GM21381 (cell line): ENCODE results near the gene CDK5R2.

Source experiments
- ATAC-seq: cut with Tn5 transposase; IDR thresholded peaks from one replicate; pipeline ENCODE4 v1.9.1; 2021; ENCODE audit warnings: mild to moderate bottlenecking, moderate library complexity; ENCODE audit not compliant: unreplicated experiment

Gene CDK5R2

DNA sequence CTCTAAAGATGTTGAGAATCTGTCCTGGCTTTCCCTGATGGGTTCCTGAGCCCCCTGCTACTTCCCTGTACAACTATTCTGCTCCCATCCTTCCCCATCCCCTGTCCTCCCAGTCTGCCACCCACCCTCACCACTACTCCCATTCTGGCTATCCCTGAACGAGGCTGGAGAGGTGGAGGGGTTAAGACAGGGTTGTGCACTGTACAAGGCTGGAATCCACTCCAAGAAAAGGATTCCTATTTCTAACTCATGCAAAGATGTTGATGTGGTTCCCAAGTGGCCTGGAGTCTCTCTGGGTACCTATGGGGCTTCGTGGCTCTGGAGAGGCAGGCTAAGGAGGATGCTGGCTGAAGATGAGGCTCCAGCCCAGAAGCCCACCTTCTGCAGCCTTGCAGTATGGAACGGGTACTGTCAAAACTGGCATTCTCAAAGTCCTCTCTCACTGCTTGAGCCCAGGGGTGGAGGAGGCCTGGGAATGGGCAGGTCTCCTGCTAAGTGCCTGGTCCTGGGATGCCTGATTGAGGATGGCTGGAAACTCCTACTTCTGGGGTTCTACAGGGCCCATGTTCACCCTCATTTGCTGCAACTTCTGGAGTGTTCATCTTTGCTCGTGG, 26.8 kb downstream of the CDK5R2 start:
- no peak for ATAC-seq

DNA sequence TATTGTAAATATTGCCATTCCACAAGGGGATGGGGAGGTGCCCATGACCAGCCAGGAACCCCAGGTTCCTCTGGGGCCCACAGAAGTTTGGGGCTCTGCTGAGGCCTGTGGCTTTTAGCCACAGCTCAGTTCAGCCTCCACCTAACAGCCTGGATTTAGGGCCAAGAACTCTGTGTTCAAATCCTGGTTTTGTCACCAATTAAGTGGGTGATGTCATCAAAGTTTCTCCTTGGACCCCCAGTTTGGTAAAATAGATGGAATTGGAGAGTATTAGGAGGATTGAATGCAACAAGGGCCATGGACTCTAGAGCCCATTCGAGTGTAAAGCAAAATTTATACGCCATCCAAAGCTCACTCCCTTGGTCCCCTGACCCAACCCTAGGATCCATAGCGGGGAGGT, 28.7 kb downstream of the CDK5R2 start:
- ATAC-seq, result no peak

DNA sequence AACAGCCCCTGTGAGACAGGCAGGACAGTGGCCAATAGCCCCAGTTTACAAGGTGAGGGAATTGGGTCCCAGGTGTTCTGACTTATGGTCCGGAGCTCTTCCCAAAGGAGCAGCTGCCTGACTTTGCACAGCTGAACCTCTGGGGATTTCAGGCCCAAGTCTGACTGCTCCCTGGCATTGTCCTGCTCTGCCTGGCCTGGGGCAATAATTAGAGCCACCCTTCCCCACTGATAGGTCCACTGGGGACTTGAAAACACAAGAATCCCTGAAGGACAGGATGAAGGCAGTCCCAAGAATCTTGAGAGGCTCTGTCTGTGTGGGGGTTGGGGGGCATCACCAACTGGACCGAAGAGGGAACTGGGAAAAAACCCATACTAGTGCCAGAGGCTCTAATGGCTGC, 29.2 kb downstream of the CDK5R2 start:
- no peak for ATAC-seq

DNA sequence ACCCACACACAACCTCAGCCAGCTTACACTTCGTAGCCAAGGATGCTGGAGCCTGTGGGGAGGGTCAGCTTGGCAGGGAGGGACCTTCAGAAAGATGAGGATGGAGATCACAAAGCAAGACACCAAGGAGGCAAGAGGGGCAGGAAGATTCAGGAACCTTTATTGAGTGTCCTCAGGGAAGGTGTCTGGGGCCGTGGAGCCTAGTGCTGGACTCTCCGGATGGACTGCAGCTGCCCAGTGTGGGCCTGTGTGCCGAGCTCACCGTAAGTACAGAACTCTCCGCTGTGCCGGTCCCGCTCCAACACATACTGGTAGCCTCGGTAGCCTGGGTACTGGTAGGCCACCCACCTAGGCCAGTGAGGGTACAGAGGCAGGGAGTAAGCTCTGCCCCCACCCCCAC, 30.6 kb downstream of the CDK5R2 start:
- no peak for ATAC-seq

DNA sequence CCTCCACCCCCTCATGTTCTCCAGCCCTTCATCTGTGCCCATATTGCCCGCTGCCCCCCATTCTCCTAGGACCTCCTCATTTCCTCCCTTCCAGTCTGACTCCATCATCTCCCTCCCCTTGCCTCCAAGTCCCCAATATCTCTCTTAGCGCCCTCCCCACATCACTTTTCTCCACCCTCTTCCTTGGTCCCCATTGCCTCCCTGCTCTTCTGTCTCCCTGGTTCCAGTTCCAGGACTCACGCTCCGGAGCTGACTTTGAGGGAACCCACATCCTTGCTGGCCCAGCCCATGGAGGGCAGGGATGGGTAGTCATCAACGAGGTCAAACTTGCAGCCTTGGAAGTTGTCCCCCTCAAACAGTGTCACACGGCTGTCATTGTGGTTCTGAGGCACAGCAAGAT, 31.1 kb downstream of the CDK5R2 start:
- no peak for ATAC-seq

DNA sequence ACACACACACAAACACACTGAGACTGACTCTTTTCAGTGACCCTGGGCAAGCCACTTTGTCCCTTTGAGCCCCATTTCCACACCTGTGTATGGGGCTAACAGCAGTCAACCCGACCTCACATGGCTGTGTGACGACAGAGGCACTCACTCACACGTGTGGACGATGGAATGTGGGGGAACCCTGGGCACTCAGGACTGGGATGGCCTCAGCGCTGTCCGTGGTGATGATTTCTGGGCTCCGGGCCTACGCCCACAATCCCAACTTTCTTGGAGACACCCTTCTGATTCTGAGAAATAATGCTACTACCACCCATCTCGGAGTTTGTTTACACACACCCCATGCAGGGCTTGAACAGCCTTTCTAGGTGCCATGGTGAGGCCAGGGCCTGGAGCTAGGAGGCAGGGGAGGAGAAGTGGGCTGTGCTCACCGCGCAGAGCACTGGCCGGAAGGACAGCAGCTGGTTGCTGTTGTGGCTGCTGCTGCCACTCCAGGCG, 32.3 kb downstream of the CDK5R2 start:
- ATAC-seq, result no peak

DNA sequence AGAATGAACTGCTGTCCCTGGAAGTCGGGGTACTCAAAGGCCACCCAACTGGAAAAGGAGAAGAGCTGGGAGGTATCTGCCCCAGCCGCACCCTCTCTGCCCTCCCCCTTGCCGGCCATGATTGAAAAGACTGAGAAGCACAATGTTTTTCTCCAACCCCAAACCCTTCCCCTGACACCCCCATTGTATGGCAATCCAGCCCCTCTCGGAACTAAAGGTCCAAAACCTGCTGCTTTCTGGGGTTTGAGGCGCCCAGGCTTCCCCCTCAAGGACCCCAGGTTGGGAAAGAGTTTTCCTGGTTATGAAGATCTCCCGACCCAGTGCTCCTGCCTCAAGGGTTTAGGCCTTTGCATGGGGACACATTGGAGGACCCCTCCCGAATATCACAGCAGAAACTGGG, 32.7 kb downstream of the CDK5R2 start:
- no peak for ATAC-seq

DNA sequence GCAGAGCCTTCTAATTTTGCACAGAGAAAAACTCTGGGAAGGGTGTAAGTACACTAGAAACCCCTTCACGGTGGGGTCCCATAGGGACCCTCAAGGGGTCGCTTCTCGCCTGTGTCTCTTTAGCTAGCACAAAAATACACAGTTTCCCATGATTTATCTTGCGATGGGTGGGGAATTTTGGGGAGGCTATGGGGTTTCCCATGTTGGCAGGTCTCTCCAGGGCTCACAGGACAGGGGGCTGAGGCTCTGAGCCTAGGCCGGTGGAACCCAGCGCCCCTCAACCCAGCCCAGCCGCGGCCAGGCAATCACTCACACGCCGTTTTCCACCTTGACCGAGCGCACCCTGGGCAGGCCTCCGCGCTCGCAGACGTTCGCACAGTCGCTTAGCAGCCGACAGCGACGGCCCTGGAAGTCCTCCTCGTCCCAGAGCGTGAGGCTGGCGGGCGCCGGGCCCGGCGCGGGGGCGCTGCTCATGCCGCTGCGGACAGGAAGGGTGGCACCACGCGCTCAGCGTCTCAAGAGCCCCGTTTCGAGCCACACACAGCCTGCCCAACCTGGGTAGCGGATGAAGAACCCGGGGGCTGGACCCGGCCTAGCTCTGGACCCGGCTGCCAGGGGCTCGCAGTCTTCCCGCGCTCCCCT, 33.4 kb downstream of the CDK5R2 start:
- no peak for ATAC-seq

DNA sequence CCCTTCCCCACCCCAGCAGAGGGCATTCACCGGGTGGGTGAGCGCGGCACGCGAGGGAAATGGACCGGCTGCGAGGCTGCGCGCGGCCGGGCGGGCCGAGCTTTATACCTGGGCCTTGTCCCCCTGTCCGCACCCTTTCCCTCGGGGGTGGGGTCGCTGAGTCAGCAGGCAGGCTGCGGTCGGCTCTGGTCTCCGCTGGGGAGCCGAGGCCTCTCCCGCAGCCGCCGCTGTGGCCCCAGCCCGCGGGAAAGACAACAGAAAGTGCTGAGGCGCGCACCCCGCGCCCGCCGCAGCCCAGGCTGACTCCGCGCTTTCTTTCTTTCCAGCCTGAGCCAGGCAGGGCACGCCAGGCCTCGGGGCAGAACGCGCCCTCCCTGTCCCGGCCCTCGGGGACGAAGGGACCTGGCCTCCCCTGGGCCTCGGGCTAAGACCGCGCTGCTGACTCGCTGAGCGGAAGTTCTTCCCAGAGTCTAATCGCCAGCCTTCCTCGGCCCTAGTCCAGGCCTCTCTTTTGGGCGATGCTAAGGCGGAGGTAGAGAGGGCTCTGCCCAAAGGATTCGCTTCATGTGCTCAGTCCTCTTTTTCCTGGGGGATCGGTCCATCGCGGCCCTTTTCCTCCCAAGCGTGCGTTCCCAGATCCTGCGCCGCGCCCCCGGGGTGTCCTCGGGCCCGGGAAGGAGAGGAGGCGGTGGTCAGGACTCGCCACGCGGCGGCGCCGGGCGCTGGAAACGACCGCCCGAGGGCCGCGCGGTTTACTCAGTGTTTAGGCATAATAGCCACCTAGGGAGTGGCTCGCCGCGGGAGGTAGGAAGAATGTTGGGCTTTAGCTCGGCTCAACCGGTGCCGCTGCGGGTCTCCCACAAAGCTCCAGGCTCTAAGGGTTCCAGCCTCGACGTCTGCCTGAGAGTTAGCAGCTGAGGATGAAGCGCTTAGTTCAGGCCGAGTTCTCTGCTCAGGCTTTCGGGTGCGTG, 34.2 kb downstream of the CDK5R2 start, which contains the start of gene CRYBA2:
TSS of gene CRYBA2 (minus strand) at position 78 of the 971 bp plus-strand sequence. CDS start 246 bp downstream, outside the sequence.
- ATAC-seq, result no peak

DNA sequence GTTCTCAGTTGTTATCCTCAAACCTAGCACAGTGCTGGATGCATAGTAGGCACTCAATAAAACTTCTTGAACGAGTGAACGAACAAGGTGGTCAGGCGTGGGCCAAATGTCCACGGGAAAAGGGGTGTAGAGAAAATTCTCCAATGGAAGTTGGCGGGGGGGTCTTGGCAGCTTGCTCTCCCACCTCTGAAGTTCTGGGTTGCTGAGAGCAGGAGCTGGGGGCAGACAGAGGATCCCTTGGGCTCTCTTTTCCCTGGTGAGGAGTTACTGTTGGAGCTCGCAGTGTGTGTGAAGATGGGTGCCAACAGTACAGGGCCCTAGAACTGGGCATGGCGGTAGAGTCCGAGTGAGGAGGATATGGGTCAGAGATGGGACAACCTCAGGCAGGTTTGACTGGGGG, 36.1 kb downstream of the CDK5R2 start:
- ATAC-seq, result no peak

DNA sequence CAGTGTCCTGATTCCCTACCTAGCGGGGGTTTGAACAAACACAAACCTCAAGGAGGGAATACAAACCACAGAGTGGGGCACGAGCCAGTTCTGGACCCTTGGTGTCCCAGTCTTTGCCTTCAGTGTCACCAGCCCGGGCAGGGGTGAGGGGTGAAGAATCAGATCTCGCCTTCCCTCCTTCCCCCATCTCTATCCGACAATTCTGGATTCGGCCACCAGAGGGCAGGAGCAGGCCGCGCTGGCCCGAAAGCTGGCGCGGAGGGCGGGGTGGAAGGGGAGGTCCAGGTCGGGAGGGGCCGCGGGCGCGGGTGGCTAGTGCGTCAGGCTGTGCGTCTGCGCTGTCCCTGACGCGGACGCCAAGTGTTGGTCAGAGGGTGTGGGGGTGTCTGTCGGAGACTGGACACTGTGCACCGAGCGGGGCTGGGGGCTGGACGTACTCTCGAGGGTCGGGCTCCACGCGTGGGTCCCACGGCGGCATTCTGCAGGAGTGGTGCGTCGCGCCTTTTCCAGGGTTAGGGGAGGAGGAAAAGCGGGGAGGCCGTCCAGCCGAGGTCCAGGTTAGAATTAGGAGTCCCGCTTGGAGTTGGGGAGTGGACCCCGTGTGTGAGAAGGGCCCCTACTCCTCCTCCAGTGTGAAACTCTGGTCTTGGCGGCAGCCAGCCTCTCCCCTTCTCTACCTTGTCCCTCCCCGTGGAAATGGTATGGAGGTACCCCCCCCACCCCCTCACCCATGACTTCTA, 36.7 kb downstream of the CDK5R2 start:
- no peak for ATAC-seq

DNA sequence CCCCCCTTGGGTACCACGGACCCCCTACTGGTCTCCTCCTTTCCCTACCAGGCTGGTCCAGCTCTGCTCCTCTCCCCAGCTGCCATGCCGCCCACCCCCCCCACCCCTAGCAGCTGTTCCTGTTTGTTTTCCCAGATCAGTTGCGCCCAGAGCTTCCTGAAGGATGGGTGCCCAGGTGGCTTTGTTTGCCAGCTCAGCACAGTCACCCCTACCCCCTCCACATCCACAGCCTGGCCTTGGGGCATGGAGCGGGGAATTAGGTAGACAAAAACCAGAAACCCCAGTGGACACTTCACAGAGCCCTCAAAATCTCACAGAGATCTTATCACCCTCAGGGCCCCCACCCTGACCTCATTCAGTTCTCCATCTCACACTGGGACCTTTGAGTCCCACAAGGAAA, 37.5 kb downstream of the CDK5R2 start:
- ATAC-seq, result no peak

DNA sequence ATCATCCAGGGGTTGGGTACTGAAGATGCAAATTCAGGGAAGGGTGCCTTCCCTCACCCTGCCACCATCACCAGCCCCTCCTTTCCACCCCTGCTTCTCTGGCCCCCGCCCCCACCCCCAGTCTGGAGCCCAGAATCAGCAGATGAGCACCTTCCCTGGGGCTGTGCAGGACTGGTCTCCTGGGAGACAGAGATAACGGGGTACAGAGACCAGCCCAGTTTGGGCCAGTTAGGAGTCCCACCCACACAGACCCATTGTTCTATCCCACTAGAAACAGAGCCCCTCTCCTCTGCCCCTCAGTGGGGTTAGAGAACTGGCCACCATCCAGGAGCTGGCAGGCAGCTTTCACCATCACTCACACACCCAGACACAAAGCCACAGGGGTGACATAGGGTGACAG, 38.3 kb downstream of the CDK5R2 start:
- no peak for ATAC-seq

DNA sequence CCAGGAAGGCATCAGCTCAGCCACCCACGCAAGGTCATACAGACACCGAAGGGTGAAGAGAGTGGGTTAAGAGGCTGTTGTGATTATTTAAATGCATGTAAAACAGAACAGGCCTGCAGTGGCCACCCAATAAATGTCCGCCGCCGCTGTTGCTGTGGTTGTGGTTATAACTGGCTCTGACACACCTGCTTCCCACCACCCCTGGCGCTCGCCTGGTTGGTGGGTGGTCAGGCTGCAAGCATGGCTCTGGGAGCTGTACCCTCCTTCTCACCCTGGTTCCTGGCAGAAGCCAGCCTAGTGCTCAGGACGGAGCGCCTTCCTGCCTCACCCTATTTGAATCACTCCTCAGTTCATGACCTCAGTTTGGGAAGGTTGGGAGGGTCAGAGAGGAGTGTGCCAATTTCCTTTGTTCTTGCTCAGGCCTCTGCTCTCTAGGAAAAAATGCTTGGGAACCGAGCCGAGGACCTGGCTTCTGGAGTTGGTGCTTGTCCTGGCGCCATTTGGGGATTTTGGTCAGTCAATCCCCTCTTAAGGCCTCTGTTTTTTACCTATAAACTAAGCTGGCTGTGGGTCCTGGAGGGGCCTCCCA, 39.0 kb downstream of the CDK5R2 start:
- no peak for ATAC-seq

DNA sequence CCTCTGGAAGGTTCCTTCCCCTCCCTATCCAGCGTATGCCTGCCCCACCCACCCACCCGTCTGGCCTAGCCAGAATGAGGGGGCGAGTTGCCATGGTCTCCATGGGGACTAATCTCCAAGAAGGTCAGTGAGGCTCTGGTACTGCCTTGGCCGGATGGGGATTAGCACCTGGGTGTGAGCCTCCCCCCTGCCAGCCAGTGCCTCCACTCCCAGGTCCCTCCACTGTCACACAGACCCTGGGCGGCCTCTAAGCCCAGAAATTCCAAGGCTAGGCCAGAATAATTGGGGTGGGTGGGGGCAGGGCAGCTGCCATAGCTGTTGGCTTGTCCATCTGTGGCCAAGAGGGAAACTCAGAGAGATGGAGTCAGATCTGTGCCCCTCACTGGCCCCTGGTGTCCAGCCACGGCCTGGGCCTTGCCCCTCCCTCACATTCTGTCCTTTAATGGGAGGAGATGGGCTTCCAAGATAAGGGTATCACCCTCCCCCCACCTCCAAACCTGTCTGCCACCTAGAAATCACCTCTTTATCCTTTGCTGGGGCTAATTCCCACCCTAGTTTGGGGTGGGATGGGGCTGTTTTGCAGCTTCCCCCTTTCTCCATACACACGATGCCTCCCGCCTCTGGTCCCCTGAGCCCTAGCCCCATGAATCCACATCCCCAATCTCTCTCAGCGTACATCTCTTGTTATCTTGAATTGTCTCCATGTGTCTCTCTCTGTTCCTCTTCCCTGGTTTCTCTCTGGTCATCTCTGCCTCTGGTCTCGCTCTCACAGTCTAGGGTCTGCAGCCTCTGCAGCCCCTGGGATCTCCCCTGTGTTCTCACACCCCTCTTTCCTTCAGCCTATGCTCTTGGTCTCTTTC, 39.8 kb downstream of the CDK5R2 start:
- no peak for ATAC-seq

DNA sequence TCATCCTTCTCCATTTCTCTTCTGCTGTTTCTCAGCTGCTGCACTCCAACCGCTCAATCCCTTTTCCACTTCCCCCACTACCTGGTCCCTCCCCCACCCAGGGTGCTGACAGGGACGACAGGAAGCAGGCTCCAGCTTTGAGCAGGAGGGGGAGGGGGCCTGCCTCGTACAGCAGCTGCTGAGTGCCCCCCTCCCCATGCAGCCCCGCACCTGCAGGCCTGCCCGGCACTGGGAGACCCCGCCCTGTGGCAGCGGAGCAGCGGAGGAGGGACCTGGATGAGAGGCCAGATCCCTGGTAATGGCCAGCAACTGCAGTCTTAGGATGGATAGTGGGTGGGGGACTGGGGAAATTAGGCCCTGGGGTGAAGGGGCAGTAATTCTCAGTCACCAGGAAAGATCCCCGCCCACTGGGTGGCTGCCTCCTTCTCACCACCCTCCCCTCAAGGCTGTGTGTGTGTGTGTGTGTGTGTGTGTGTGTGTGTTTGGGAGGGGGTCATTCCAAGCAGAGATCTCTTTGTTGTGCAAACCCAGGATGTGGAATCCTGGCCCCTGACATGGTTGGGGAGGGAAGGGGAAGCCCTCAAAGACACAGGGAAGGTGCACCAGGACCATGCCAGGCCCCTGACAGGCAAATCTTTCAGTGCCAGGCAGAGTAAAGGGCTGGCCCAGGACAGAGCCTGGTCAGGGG, 40.6 kb downstream of the CDK5R2 start:
- no peak for ATAC-seq

DNA sequence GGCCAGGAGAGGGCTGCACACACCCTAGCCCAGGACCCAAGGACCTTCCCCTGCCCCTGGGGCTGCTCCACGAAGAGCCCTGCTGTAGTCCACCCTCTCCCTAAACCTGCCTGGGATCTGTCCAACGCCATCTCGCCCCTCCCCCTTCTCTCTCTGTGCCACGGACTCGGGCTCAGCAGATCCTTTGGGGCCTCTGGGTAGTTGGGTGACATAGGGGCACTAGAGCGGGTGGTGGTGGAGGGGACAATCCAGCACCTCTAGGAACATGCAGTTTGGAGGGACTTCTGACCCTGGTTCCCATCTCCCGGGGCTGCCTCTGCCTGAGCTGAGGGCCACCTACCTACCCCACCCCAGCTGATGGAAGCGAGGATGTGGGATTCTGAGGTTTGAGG, 41.1 kb downstream of the CDK5R2 start:
- no peak for ATAC-seq

DNA sequence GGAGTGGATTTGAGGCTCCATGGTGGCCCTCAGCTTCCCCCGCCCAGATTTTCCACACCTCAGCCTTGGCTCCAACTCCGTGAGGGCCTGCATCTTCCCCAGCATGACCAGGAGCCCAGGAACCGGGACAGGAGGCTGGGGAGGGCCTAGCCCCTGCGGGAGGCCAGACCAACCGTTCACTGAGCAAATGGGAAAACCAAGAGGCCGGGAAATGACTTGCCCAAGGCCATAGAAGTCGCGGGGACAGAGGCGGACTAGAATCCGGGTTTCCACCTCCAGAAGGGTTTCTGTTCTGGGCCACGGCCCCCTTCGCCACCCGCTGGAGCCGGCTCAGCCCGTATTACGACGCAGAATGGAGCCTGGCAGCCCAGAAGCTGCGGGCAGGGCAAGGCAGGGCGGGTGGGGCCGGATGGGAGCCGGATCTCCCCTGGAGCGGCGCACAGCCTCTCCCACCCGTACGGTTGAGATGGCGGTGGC, 41.7 kb downstream of the CDK5R2 start:
- no peak for ATAC-seq
